RWPE1 (cell line): Measurements from ENCODE around the gene MAEA.

Experiments used
- CTCF ChIA-PET: fragments of 350-600 bp; sonication (Branson Sonifier 250); formaldehyde crosslinking; extraction: SDS; loops from one replicate; lab custom pipeline; 2021; lab: Yijun Ruan, JAX
- POLR2A ChIA-PET: fragments of 400-600 bp; formaldehyde crosslinking; extraction: SDS; loops from one replicate; lab custom pipeline; 2020; ENCODE audit warnings: antibody characterized with exemption; ENCODE audit not compliant: low non-redundant PET; lab: Yijun Ruan, JAX
- DNase-seq: peaks from one replicate; pipeline ENCODE4 v3.0.0; 2012; ENCODE audit warnings: low spot score
- H3K27ac ChIP-seq: fragments of 450-650 bp; 2 replicates; pipeline ENCODE4 v1.5.1; 2017
- TF ChIP-seq, protein P1 (sequence below): fragments of 450-650 bp; conservative IDR thresholded peaks from 2 replicates; pipeline ENCODE4 v1.5.1; 2017; ENCODE audit warnings: low read depth, mild to moderate bottlenecking

MAEA gene

DNA sequence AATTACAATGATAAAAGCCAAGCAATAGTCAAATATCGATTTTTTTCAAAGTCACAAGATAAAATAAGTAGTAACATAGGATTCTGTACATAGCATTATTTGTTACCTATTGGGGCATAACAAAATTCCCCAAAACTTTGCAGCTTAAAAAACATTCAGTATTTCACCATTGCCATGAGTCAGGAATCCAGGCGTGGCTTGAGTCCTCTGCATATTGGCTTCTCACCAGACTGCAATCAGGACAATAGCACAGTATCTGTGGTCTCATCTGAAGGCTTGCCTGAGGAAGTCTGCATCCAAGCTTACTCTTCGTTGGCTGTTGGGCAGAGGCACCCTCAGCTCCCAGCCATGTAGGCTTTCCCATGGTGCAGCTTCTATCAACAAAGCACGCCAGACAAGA lies 34.5 kb upstream of the MAEA start:
- H3K27ac ChIP-seq, result no peak overlapping the region
- TF ChIP-seq, protein P1, sequence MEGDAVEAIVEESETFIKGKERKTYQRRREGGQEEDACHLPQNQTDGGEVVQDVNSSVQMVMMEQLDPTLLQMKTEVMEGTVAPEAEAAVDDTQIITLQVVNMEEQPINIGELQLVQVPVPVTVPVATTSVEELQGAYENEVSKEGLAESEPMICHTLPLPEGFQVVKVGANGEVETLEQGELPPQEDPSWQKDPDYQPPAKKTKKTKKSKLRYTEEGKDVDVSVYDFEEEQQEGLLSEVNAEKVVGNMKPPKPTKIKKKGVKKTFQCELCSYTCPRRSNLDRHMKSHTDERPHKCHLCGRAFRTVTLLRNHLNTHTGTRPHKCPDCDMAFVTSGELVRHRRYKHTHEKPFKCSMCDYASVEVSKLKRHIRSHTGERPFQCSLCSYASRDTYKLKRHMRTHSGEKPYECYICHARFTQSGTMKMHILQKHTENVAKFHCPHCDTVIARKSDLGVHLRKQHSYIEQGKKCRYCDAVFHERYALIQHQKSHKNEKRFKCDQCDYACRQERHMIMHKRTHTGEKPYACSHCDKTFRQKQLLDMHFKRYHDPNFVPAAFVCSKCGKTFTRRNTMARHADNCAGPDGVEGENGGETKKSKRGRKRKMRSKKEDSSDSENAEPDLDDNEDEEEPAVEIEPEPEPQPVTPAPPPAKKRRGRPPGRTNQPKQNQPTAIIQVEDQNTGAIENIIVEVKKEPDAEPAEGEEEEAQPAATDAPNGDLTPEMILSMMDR, result no peak
- ChIA-PET CTCF (interaction anchor here (0.6 kb wide), 1 partner anchor 62 kb away, joined by 3 read pairs; no protein-coding TSS in a partner anchor), POLR2A (no interaction called here)
- DNase-seq, result no peak

DNA sequence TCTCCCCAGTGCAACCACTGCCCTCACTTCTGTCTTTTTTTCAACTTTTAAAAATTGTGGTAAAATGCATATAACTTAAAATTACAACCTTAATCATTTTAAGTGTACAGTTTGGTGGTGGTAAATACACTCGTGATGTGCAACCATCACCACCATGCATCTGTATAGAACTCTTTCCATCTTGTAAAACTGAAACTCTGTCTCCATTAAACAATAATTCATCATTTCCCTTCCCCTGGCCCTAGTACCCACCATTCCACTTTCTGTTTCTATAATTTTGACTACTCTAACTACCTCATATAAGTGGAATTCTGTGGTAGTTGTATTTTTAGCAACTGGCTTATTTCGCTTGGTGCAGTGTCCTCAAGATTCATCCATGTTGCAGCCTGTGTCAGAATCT lies 34.0 kb upstream of the MAEA start:
- CTCF ChIA-PET, result interaction anchor here (0.6 kb wide), 1 partner anchor 63 kb away, joined by 3 read pairs; no protein-coding TSS in a partner anchor
- POLR2A ChIA-PET, result no interaction called here

DNA sequence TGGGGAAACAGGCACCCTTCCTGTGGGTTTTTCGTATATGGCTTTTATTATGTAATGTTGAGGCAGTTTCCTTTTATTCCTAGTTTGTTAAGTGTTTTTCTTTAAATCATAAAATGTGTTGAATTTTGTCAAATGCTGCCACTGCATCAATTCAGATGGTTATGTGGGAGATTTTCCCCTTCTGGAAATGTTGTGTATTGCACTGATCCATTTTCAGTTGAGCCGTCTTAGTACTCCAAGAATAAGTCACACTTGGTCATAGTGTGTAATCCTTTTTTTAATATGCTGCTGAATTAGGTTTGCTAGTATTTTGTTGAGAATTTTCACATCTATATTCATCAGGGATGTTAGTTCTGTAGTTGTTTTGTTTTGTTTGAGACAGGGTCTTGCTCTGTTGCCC lies 31.2 kb upstream of the MAEA start:
- POLR2A ChIA-PET, result no interaction called here
- TF ChIP-seq, protein P1, result no peak
- H3K27ac ChIP-seq, result no peak overlapping the region
- CTCF ChIA-PET, result interaction anchor here (0.6 kb wide), 1 partner anchor 577 kb away, joined by 3 read pairs; no protein-coding TSS in a partner anchor
- DNase-seq, result no peak

More for the DNA sequence above, 34.0 kb upstream of the MAEA start:
- TF ChIP-seq, protein P1, result no peak
- DNase-seq, result no peak
- no peak overlapping the region for H3K27ac ChIP-seq

DNA sequence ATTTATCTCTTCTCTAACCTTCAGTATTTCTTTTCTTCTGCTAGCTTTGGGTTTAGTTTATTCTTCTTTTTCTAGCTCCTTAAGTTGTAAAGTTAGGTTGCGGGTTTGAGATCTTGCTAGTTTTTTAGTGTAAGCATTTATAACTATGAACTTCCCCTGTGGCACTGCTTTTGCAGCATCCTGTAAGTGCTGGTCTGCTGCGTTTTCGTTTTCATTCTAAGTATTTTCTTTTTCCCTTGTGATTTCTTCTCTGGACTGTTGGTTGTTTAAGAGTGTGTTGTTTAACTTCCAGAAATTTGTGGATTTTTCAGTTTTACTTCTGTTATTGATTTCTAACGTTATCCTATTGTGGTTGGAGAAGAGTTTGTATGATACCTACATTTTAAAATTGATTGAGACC lies 29.7 kb upstream of the MAEA start:
- TF ChIP-seq, protein P1, result no peak
- ChIA-PET CTCF (no interaction called here), POLR2A (no interaction called here)
- no peak overlapping the region for H3K27ac ChIP-seq
- DNase-seq, result no peak

DNA sequence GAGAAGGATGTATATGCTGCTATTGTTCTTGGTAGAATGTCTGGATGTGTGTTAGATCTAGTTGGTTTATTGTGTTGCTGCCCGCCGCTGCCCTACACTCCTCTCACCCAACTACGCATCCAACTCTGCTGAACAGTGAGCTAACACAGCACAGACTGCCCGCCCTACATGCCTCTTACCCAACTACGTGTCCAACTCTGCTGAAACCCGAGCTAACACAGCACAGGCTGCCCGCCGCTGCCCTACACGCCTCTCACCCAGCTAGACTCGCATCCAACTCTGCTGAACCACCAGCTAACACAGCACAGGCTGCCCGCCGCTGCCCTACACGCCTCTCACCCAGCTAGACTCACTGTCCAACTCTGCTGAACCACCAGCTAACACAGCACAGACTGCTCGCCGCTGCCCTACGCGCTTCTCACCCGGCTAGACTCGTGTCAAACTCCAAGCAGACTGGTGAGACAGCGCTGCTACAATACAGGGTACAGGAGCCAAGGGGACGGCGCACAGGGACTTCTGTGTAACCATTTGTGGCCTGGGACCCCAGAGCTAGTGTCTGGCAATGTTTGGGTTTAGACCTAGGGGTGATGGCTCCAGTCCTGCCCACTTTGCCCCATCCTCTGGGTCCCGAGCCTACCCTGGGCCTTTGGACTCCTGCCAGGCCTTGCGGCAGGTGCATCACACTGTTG lies 29.1 kb upstream of the MAEA start:
- TF ChIP-seq, protein P1, result no peak
- CTCF ChIA-PET, result no interaction called here
- POLR2A ChIA-PET, result no interaction called here
- DNase-seq, result no peak
- no peak overlapping the region for H3K27ac ChIP-seq

DNA sequence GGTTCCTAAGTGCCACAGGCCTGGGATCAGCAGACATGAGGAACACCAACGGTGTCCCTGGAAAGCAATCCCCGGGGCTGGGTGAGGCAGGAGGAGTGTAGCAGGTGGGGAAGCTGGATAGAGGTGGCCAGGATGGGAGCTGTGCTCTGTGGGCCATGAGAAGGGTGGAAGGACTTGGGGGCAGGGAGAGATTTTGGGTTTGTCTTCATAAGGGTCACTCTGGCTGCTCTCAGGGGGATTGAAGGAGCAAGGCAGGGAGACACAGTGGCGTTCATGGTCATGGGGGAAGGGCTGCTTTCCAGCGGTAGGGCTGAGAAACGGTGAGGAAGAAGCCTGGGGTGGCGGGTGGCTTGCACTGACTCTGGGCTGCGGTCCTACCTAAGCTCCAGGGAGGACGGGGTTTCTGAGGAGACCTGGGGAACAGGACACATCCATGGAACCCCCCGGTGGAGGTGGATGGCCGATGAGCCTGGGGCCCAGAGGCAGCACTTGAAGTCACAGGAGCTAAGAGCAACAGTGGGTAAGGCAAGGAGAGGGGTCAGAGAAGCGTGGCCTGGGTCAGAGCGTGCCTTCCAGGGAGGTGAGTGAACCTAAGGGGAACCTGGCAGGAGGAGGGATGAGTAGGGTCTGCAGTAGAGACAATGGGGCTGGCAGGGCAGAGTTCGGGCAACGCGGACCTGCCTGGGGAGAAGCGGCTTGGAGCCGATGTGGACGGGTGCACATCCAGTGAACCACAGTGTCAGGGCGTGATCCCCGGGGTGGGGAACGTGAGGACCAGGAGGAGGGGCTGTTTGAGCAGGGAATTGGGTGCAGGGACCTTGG lies 28.4 kb upstream of the MAEA start:
- POLR2A ChIA-PET, result no interaction called here
- no peak overlapping the region for H3K27ac ChIP-seq
- CTCF ChIA-PET, result no interaction called here
- no peak for DNase-seq
- TF ChIP-seq, protein P1, result no peak
